ENCODE data around the gene WIPI1. TPM values are rescaled to one million over a fixed set of nuclear protein-coding genes. Genes with fewer than 3 reads are reported as not detected.

Gene WIPI1
- total RNA-seq, 1 experiment from 2014 or later, result 19.8 TPM

DNA sequence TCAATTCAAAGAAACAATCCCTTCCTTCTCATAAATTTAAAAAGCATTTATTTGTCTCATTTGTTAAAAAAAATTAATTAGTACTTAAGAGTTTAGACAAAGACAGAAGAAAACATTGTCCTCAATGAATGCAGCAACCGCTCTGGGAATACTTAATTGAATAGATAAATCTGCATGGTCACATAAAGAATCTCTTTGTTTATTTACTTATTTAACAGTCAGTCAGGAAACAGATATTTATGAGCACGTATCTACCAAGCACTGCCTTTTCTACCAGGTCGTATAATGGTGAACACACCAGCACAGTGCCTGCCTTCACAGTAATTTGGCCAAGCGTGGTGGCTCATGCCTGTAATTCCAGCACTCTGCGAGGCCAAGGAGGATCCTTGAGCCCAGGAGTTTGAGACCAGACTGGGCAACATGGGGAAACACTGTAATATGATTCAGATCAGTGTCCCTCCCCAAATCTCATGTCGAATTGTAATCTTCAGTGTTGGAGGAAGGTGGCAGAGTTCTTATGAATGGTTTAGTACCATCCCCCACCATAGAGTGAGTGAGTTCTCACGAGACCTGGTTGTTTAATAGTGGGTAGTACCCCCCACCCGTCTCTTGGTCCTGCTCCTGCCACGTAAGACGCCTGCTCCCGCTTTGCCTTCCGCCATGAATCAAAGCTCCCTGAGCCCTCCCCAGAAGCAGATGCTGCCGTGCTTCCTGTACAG is 8.1 kb downstream of the WIPI1 start:
- no peak overlapping the region for H3K4me3 ChIP-seq (ENCODE audit: low read depth in 2 of 2, low read length in 2 of 2)
- H3K4me1 ChIP-seq (ENCODE audit: control insufficient read depth, insufficient read depth, low read length), result no peaks in the 10 kb centered on the region
- H3K27me3 ChIP-seq (ENCODE audit: control insufficient read depth, insufficient read depth, low read length), result no peaks in the 10 kb centered on the region
- TF ChIP-seq SIN3A (IDR thresholded peaks at IDR 0.05; ENCODE audit: borderline replicate concordance, insufficient read depth, low read depth, low read length) (no peak), REST (IDR thresholded peaks at IDR 0.05; ENCODE audit: insufficient read depth in 1 of 2, low read depth in 2 of 2, low read length in 1 of 2) (no peak), POLR2AphosphoS5 (IDR thresholded peaks at IDR 0.05; ENCODE audit: low read depth, low read length) (no peak), CTCF (IDR thresholded peaks at IDR 0.05) (no peak), TCF7L2 (IDR thresholded peaks at IDR 0.05; ENCODE audit: low read depth, low read length) (no peak)
- H3K9me3 ChIP-seq (ENCODE audit: control insufficient read depth, insufficient read depth, low read depth, low read length), result no peaks in the 10 kb centered on the region
- DNase-seq (ENCODE audit: low read depth, low spot score) (no peak), ATAC-seq (no peak)
- no peak overlapping the region for H3K27ac ChIP-seq (ENCODE audit: low read length)
- no TSS peak for BruUV-seq (replicated peaks)
- ChIA-PET POLR2A (no interaction called here), CTCF (no interaction called here)
- intact Hi-C loops (cut with micrococcal nuclease; ENCODE audit: unreplicated experiment), result no loop called here
- in situ Hi-C loops (cut with HindIII; ENCODE audit: low pct_unique_long_range_greater_than_20kb, low sequenced_read_pairs), result no loop called here
- no peaks in the 10 kb centered on the region for H3K36me3 ChIP-seq (ENCODE audit: control insufficient read depth, insufficient read depth, low read length)

DNA sequence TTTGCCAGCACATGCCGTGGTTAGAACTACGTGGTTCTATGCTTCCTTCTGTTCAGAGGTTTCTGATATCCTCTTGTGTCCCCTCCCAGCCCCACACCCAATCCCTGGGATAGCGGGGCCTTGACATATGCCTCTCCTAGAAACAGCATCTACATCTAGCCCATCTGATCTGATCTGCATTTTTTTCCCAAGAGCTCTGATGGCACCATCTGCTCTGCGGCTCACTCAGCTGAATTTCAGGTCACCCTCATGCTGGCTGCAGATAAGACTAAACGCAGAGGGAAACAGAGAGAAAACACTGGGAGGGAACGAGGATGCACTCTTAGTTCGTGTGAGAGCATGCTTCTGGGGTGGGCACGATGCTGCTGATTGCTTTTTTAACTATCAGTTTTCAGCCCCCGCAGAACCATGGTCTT is 10.7 kb downstream of the WIPI1 start:
- POLR2A ChIA-PET, result no interaction called here
- Histone ChIP-seq H3K4me3 (ENCODE audit: low read depth in 2 of 2, low read length in 2 of 2) (no peak overlapping the region), H3K27me3 (ENCODE audit: control insufficient read depth, insufficient read depth, low read length) (no peaks in the 10 kb centered on the region), H3K9me3 (ENCODE audit: control insufficient read depth, insufficient read depth, low read depth, low read length) (no peaks in the 10 kb centered on the region), H3K27ac (ENCODE audit: low read length) (no peak overlapping the region), H3K4me1 (ENCODE audit: control insufficient read depth, insufficient read depth, low read length) (no peaks in the 10 kb centered on the region), H3K36me3 (ENCODE audit: control insufficient read depth, insufficient read depth, low read length) (no peaks in the 10 kb centered on the region)
- no peak for DNase-seq (ENCODE audit: low read depth, low spot score)
- in situ Hi-C loops (cut with HindIII; ENCODE audit: low pct_unique_long_range_greater_than_20kb, low sequenced_read_pairs) (no loop called here), intact Hi-C loops (cut with micrococcal nuclease; ENCODE audit: unreplicated experiment) (no loop called here)
- ATAC-seq, result no peak
- no peak for TF ChIP-seq TCF7L2 (IDR thresholded peaks at IDR 0.05; ENCODE audit: low read depth, low read length)
- no peak for TF ChIP-seq POLR2AphosphoS5 (IDR thresholded peaks at IDR 0.05; ENCODE audit: low read depth, low read length)
- TF ChIP-seq CTCF (IDR thresholded peaks at IDR 0.05), result no peak
- no peak for TF ChIP-seq REST (IDR thresholded peaks at IDR 0.05; ENCODE audit: insufficient read depth in 1 of 2, low read depth in 2 of 2, low read length in 1 of 2)
- no peak for TF ChIP-seq SIN3A (IDR thresholded peaks at IDR 0.05; ENCODE audit: borderline replicate concordance, insufficient read depth, low read depth, low read length)
- CTCF ChIA-PET, result no interaction called here
- no TSS peak for BruUV-seq (replicated peaks)

Measured in Panc1 (cell line).